ENCODE results near the gene MLKL.

Gene MLKL

DNA sequence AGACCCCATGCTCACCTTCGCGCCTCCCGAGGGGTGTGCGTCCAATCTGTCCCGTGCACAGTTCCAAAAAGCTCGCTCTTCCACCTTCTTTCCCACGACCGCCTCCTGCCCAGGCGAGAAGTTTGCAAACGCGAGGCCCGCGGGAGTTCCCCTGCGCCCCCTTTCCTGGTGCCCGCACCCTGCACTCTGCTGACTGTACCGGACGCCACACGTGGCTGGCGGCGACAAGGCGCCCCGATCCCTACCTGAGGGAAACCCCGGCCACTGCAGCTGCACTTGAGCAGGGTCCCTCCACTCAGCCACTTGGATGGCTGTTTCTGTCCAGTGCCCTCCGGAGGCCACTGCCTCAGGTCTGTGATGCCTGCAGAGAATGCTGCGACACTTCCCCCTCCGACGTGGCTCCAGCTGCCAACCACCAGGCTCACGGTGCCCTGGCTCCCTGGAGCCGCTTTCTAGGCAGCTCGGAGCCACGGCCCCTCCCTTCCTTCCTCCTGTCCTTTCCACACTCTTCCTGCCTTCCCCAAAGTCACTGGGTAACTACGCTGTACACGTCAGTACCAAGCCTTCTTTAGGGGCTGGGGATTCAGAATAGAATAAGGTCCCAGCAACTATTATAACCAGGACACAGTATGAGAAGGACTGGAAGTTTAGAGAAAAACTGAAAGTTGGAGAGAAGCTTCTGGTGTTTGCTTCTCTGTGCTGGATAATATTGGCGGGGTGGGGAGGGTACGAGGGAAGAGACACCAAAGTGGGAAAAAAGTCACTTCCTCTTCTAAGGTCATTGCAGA is at the start of gene MLKL:
Gene MLKL (minus strand): TSS at position 425 of the 788 bp plus-strand sequence. CDS start 5,105 bp downstream, outside the sequence.
- peak within 1 kb of the TSS; percentile 72 for H3K27ac ChIP-seq (ENCODE audit: low read length)
- H4K20me1 ChIP-seq (ENCODE audit: insufficient read depth, low read length): no peaks in the 10 kb centered on the region
- no peak for TF ChIP-seq EZH2 (IDR thresholded peaks at IDR 0.05; ENCODE audit: borderline replicate concordance, low read depth, low read length, severe bottlenecking)
- TF ChIP-seq, protein P1, sequence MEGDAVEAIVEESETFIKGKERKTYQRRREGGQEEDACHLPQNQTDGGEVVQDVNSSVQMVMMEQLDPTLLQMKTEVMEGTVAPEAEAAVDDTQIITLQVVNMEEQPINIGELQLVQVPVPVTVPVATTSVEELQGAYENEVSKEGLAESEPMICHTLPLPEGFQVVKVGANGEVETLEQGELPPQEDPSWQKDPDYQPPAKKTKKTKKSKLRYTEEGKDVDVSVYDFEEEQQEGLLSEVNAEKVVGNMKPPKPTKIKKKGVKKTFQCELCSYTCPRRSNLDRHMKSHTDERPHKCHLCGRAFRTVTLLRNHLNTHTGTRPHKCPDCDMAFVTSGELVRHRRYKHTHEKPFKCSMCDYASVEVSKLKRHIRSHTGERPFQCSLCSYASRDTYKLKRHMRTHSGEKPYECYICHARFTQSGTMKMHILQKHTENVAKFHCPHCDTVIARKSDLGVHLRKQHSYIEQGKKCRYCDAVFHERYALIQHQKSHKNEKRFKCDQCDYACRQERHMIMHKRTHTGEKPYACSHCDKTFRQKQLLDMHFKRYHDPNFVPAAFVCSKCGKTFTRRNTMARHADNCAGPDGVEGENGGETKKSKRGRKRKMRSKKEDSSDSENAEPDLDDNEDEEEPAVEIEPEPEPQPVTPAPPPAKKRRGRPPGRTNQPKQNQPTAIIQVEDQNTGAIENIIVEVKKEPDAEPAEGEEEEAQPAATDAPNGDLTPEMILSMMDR (IDR thresholded peaks at IDR 0.05; ENCODE audit: borderline replicate concordance, extremely low read depth, low read length, poor library complexity, severe bottlenecking): peak; percentile 46
- peak within 1 kb of the TSS; percentile 33 to 70 for H3K4me3 ChIP-seq (ENCODE audit: low read depth in 1 of 2, low read length in 2 of 2)
- no peaks in the 10 kb centered on the region for H3K9me3 ChIP-seq (ENCODE audit: insufficient read depth, low read length, severe bottlenecking)
- no peaks in the 10 kb centered on the region for H3K36me3 ChIP-seq (ENCODE audit: insufficient read depth, low read length)
- H3K79me2 ChIP-seq (ENCODE audit: insufficient read depth, low read length): 0 out of 2 replicates have a peak, but pooled peaks cover 4% of the 10 kb centered on the region
- no peaks in the 10 kb centered on the region for H3K27me3 ChIP-seq (ENCODE audit: insufficient read depth, low read length, poor library complexity)
- H3K4me2 ChIP-seq (ENCODE audit: insufficient read depth, low read length): peak within 1 kb of the TSS; percentile 89
- peak; percentile 60 for DNase-seq
- peak within 1 kb of the TSS; percentile 93 for H2AFZ ChIP-seq (ENCODE audit: low read depth, low read length)
- peak within 1 kb of the TSS; percentile 67 for H3K9ac ChIP-seq (ENCODE audit: low read depth, low read length)
- H3K4me1 ChIP-seq (ENCODE audit: insufficient read depth, low read length): peaks cover 30% of the 10 kb centered on the region
- peak; percentile 76 for ATAC-seq (ENCODE audit: insufficient read depth, low read depth)

DNA sequence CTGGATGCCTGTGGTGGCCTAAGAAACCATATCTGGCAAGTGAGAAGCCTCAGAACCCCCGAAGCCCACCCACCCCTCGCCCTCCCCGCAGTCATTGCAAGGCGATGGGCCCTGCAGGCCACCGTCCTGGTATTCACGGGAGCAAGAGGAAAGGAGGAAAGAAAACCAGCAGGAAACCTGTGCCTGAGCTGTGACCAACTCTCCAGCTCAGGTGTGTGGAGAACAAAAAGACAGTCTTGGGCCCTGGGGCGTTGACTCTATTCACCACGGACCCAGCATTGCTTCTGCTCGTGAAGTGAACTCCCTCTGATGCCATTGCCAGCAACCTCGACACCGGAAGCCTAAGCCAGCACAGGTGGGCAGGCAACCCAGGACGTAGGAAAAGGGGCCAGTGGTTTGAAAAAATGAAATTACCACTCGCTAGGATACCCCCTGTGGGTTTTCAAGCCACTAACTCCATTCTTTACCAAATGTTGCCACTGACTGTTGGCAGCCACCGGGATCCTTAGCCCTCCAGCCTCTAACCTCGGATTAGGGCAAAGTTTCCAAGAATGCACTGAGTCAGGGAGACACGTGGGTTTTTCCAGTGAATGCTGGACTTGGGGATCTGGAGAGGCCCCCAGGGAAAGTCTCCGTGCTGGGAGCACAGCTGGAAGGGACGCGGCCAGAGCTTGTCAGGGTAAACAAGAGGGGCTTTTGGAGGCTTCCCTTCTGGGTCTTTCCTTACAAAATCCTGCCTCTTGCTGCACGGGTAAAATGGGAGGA is 48.8 kb upstream of the MLKL start:
- no peaks in the 10 kb centered on the region for H3K36me3 ChIP-seq (ENCODE audit: insufficient read depth, low read length)
- no peaks in the 10 kb centered on the region for H3K79me2 ChIP-seq (ENCODE audit: insufficient read depth, low read length)
- H3K27ac ChIP-seq (ENCODE audit: low read length): no peak overlapping the region
- TF ChIP-seq, protein P1 (IDR thresholded peaks at IDR 0.05; ENCODE audit: borderline replicate concordance, extremely low read depth, low read length, poor library complexity, severe bottlenecking): no peak
- no peak for TF ChIP-seq EZH2 (IDR thresholded peaks at IDR 0.05; ENCODE audit: borderline replicate concordance, low read depth, low read length, severe bottlenecking)
- H3K9me3 ChIP-seq (ENCODE audit: insufficient read depth, low read length, severe bottlenecking): no peaks in the 10 kb centered on the region
- ATAC-seq (ENCODE audit: insufficient read depth, low read depth) (no peak), DNase-seq (no peak)
- H3K4me3 ChIP-seq (ENCODE audit: low read depth in 1 of 2, low read length in 2 of 2): no peak overlapping the region
- H3K9ac ChIP-seq (ENCODE audit: low read depth, low read length): no peak overlapping the region
- no peaks in the 10 kb centered on the region for H3K4me1 ChIP-seq (ENCODE audit: insufficient read depth, low read length)
- no peak overlapping the region for H2AFZ ChIP-seq (ENCODE audit: low read depth, low read length)
- H4K20me1 ChIP-seq (ENCODE audit: insufficient read depth, low read length): no peaks in the 10 kb centered on the region
- H3K4me2 ChIP-seq (ENCODE audit: insufficient read depth, low read length): no peak overlapping the region
- no peaks in the 10 kb centered on the region for H3K27me3 ChIP-seq (ENCODE audit: insufficient read depth, low read length, poor library complexity)

GRCh38 chr16:74748616-74749026 is 48.0 kb upstream of the MLKL start:
- no peak overlapping the region for H3K9ac ChIP-seq (ENCODE audit: low read depth, low read length)
- H3K27me3 ChIP-seq (ENCODE audit: insufficient read depth, low read length, poor library complexity): no peaks in the 10 kb centered on the region
- no peaks in the 10 kb centered on the region for H3K79me2 ChIP-seq (ENCODE audit: insufficient read depth, low read length)
- no peak overlapping the region for H3K4me2 ChIP-seq (ENCODE audit: insufficient read depth, low read length)
- no peaks in the 10 kb centered on the region for H3K36me3 ChIP-seq (ENCODE audit: insufficient read depth, low read length)
- no peak overlapping the region for H3K4me3 ChIP-seq (ENCODE audit: low read depth in 1 of 2, low read length in 2 of 2)
- H3K4me1 ChIP-seq (ENCODE audit: insufficient read depth, low read length): no peaks in the 10 kb centered on the region
- no peaks in the 10 kb centered on the region for H4K20me1 ChIP-seq (ENCODE audit: insufficient read depth, low read length)
- DNase-seq (no peak), ATAC-seq (ENCODE audit: insufficient read depth, low read depth) (no peak)
- no peak overlapping the region for H3K27ac ChIP-seq (ENCODE audit: low read length)
- H3K9me3 ChIP-seq (ENCODE audit: insufficient read depth, low read length, severe bottlenecking): no peaks in the 10 kb centered on the region
- H2AFZ ChIP-seq (ENCODE audit: low read depth, low read length): no peak overlapping the region
- no peak for TF ChIP-seq EZH2 (IDR thresholded peaks at IDR 0.05; ENCODE audit: borderline replicate concordance, low read depth, low read length, severe bottlenecking)
- TF ChIP-seq, protein P1 (IDR thresholded peaks at IDR 0.05; ENCODE audit: borderline replicate concordance, extremely low read depth, low read length, poor library complexity, severe bottlenecking): no peak
